GM12878 (cell line): ENCODE measurements around the gene SPATA25. TPM values are rescaled to one million over a fixed set of nuclear protein-coding genes. Genes with fewer than 3 reads are reported as not detected.
A peak's percentile ranks its signal among the peaks of the same experiment; 100 is the strongest.

Experiments used
- BMI1 ChIP-seq: fragments of 450-650 bp; IDR thresholded peaks from 2 replicates; pipeline ENCODE4 v1.6.1; 2016; ENCODE audit warnings: mild to moderate bottlenecking, moderate library complexity, borderline replicate concordance
- CBX3 ChIP-seq: fragments of 200-600 bp; sonication (generic); IDR thresholded peaks from 2 replicates; pipeline ENCODE4 v1.6.1; 2016; ENCODE audit warnings: low read depth, borderline replicate concordance
- CHD4 ChIP-seq: fragments of 200-600 bp; sonication (generic); IDR thresholded peaks from 2 replicates; pipeline ENCODE4 v1.6.1; 2016; ENCODE audit warnings: mild to moderate bottlenecking
- LARP7 ChIP-seq: fragments of 450-650 bp; IDR thresholded peaks from 2 replicates; pipeline ENCODE4 v1.6.1; 2017; ENCODE audit warnings: mild to moderate bottlenecking
- SIN3A ChIP-seq: IDR thresholded peaks from 2 replicates; pipeline ENCODE4 v1.6.1; 2012; ENCODE audit warnings: low read depth, low read length, improper control_type of control experiment
- ZBTB4 ChIP-seq: fragments of 450-650 bp; formaldehyde crosslinking; IDR thresholded peaks from 2 replicates; pipeline ENCODE4 v1.4.0; 2022; ENCODE audit warnings: mild to moderate bottlenecking, moderate library complexity
- ZNF687 ChIP-seq: fragments of 450-650 bp; IDR thresholded peaks from 2 replicates; pipeline ENCODE4 v1.6.1; 2017; ENCODE audit warnings: mild to moderate bottlenecking, moderate library complexity
- polyA plus RNA-seq, 11 experiments: library from polyadenylated mRNA; depleted of rRNA in 4 of 11; unstranded in 6 of 11; stranded (reverse) in 5 of 11; fragments of >200 nt; fragmentation: Nextera tagmentation in 4 of 11; fragmentation: Illumina TruSeq in 1 of 11; extraction: Ambion mirVana in 4 of 11; extraction: Trizol in 1 of 11; gene quantifications; 1 replicate in 1 of 11; 2 replicates in 10 of 11; pipeline versions ENCODE4 v1.2.1 to v1.2.3, GENCODE V29; 2011 to 2016; ENCODE audit warnings: inconsistent platforms in 2 of 11, missing spikeins in 2 of 11, low read depth in 1 of 11
- total RNA-seq, 4 experiments: library from RNA; depleted of rRNA in 3 of 4; stranded (reverse); fragments of >200 nt in 3 of 4; fragmentation: Illumina TruSeq in 1 of 4; extraction: Trizol in 1 of 4; gene quantifications; 2 replicates each; pipeline versions ENCODE4 v1.2.1 to v1.2.3, GENCODE V29; 2013 to 2021

Gene SPATA25
- total and polyA plus RNA-seq, 10 of the 15 experiments (the other 5 are each of a cell fraction or from before 2014, with no cell fraction given): 0.28 to 2.9 (median 1.3) TPM; not detected in 3

- TF ChIP-seq ZBTB4 (0 out of 2 replicates have a peak, but pooled peaks have one; percentile 16), SIN3A (peak; percentile 53; the same call in 1 of the 2 replicates), ZNF687 (peak; percentile 37; the same call in 1 of the 2 replicates), BMI1 (peak; percentile 83), CBX3 (no peak), CHD4 (no peak), LARP7 (0 out of 2 replicates have a peak, but pooled peaks have one; percentile 6)
Measured at GRCh38 chr20:45911486-45912343, 24.3 kb upstream of the SPATA25 start, which contains the start of gene PLTP (continued).
